NCI-H1436 treated with DMSO at 0.1 percent for 48 hours (cell line): ENCODE results near the gene SREK1.
"Not testable (repeated sequence)": the region's sequence is repeated elsewhere in the genome, so short reads cannot be mapped to it uniquely, and the experiment has no call there.

Experiments used
- DNase-seq: peaks from one replicate; lab custom pipeline; 2025; lab: John Stamatoyannopoulos, UW

SREK1 gene

GRCh38 chr5:66144074-66144833 lies at the start of gene SREK1:
Gene SREK1, plus strand, starts transcription at chr5:66144300. Its CDS starts 77 bp downstream, at chr5:66144377.
- peak; percentile 55 for DNase-seq

GRCh38 chr5:66100851-66101250 lies 43.2 kb upstream of the SREK1 start:
- no peak for DNase-seq

- no peak for DNase-seq
These were observed 30.9 kb upstream of the SREK1 start for GRCh38 chr5:66113160-66113559.

- DNase-seq: no peak
These were observed 25.8 kb upstream of the SREK1 start for GRCh38 chr5:66118304-66118703.

- DNase-seq: no peak
These were observed 21.6 kb upstream of the SREK1 start for GRCh38 chr5:66122379-66123034.

- DNase-seq: no peak
These were observed 15.0 kb upstream of the SREK1 start for GRCh38 chr5:66129144-66129543.

GRCh38 chr5:66130493-66130892 lies 13.6 kb upstream of the SREK1 start:
- no peak for DNase-seq

- no peak for DNase-seq
These were observed 9.7 kb upstream of the SREK1 start for GRCh38 chr5:66134407-66134861.

- no peak for DNase-seq
These were observed 8.0 kb upstream of the SREK1 start for GRCh38 chr5:66136053-66136452.

- not testable (repeated sequence) for DNase-seq
These were observed 7.2 kb upstream of the SREK1 start for GRCh38 chr5:66136944-66137343.

GRCh38 chr5:66138637-66139317 lies 5.3 kb upstream of the SREK1 start:
- DNase-seq: no peak

- no peak for DNase-seq
These were observed 4.8 kb upstream of the SREK1 start for GRCh38 chr5:66139318-66139712.

- no peak for DNase-seq
These were observed 1.7 kb upstream of the SREK1 start for GRCh38 chr5:66142417-66142816.

- DNase-seq: no peak
These were observed 527 bp upstream of the SREK1 start for GRCh38 chr5:66143473-66144073.

GRCh38 chr5:66144834-66145390 lies 812 bp downstream of the SREK1 start:
- peak; percentile 43 for DNase-seq

- no peak for DNase-seq
These were observed 1.6 kb downstream of the SREK1 start for GRCh38 chr5:66145737-66146136.

GRCh38 chr5:66149950-66150349 lies 5.8 kb downstream of the SREK1 start:
- DNase-seq: no peak

- no peak for DNase-seq
These were observed 6.9 kb downstream of the SREK1 start for GRCh38 chr5:66151030-66151429.

- no peak for DNase-seq
These were observed 7.4 kb downstream of the SREK1 start for GRCh38 chr5:66151491-66151890.

- DNase-seq: no peak
These were observed 12.9 kb downstream of the SREK1 start for GRCh38 chr5:66157046-66157445.

GRCh38 chr5:66161356-66161755 lies 17.3 kb downstream of the SREK1 start:
- DNase-seq: no peak
